HEK293T (cell line): Measurements from ENCODE around the gene NARS2.
"Not testable (repeated sequence)": the region's sequence is repeated elsewhere in the genome, so short reads cannot be mapped to it uniquely, and the experiment has no call there.

Source experiments
- CTCF ChIA-PET: fragments of 350-600 bp; formaldehyde crosslinking; extraction: SDS; loops from one replicate; lab custom pipeline; 2021; ENCODE audit warnings: antibody characterized with exemption, inconsistent platforms; lab: Yijun Ruan, JAX
- POLR2A ChIA-PET: fragments of 350-600 bp; formaldehyde crosslinking; extraction: SDS; loops from one replicate; lab custom pipeline; 2020; ENCODE audit warnings: antibody characterized with exemption, inconsistent platforms; lab: Yijun Ruan, JAX
- DNase-seq: peaks from one replicate; pipeline ENCODE4 v3.0.0; 2012; ENCODE audit warnings: mixed read lengths; ENCODE audit errors: extremely low spot score
- ARNT ChIP-seq: fragments of 450-650 bp; IDR thresholded peaks from 2 replicates; pipeline ENCODE4 v1.6.1; 2017; ENCODE audit warnings: mild to moderate bottlenecking
- BHLHE40 ChIP-seq: fragments of 450-650 bp; IDR thresholded peaks from 2 replicates; pipeline ENCODE4 v1.6.1; 2016; ENCODE audit warnings: mild to moderate bottlenecking, moderate library complexity, borderline replicate concordance
- CTBP1 ChIP-seq: fragments of 450-650 bp; IDR thresholded peaks from 2 replicates; pipeline ENCODE4 v1.6.1; 2016; ENCODE audit warnings: borderline replicate concordance
- ELF4 ChIP-seq: fragments of 450-650 bp; IDR thresholded peaks from 2 replicates; pipeline ENCODE4 v1.6.1; 2017; ENCODE audit warnings: antibody characterized with exemption
- FOXA1 ChIP-seq: fragments of 450-650 bp; IDR thresholded peaks from 2 replicates; pipeline ENCODE4 v1.6.1; 2016; ENCODE audit warnings: mild to moderate bottlenecking
- FOXK2 ChIP-seq: fragments of 450-650 bp; IDR thresholded peaks from 2 replicates; pipeline ENCODE4 v1.6.1; 2016; ENCODE audit warnings: mild to moderate bottlenecking
- FOXM1 ChIP-seq: fragments of 450-650 bp; IDR thresholded peaks from 2 replicates; pipeline ENCODE4 v1.6.1; 2017; ENCODE audit warnings: mild to moderate bottlenecking, borderline replicate concordance
- HDGF ChIP-seq: fragments of 450-650 bp; IDR thresholded peaks from 2 replicates; pipeline ENCODE4 v1.6.1; 2017; ENCODE audit warnings: antibody characterized with exemption, borderline replicate concordance
- L3MBTL2 ChIP-seq: fragments of 450-650 bp; conservative IDR thresholded peaks from 2 replicates; pipeline ENCODE4 v1.6.1; 2016; ENCODE audit warnings: mild to moderate bottlenecking
- LEF1 ChIP-seq: fragments of 450-650 bp; IDR thresholded peaks from 2 replicates; pipeline ENCODE4 v1.6.1; 2017; ENCODE audit warnings: mild to moderate bottlenecking, borderline replicate concordance
- NFRKB ChIP-seq: fragments of 450-650 bp; IDR thresholded peaks from 2 replicates; pipeline ENCODE4 v1.6.1; 2016; ENCODE audit warnings: mild to moderate bottlenecking, moderate library complexity
- PKNOX1 ChIP-seq: fragments of 450-650 bp; IDR thresholded peaks from 2 replicates; pipeline ENCODE4 v1.6.1; 2016
- SP1 ChIP-seq: fragments of 450-650 bp; IDR thresholded peaks from 2 replicates; pipeline ENCODE4 v1.6.1; 2017
- SUZ12 ChIP-seq: fragments of 450-650 bp; IDR thresholded peaks from 2 replicates; pipeline ENCODE4 v1.6.1; 2016; ENCODE audit warnings: mild to moderate bottlenecking
- TARDBP ChIP-seq: fragments of 450-650 bp; IDR thresholded peaks from 2 replicates; pipeline ENCODE4 v1.6.1; 2016
- ZNF384 ChIP-seq: fragments of 450-650 bp; IDR thresholded peaks from 2 replicates; pipeline ENCODE4 v1.6.1; 2016

The NARS2 gene

GRCh38 chr11:78467931-78468330, 106.7 kb downstream of the NARS2 start:
- no peak for TF ChIP-seq BHLHE40
- TF ChIP-seq PKNOX1, result no peak
- no peak for TF ChIP-seq ELF4
- no peak for TF ChIP-seq ZNF384
- no peak for TF ChIP-seq TARDBP
- no peak for TF ChIP-seq FOXA1
- TF ChIP-seq SUZ12, result no peak
- TF ChIP-seq L3MBTL2, result no peak
- TF ChIP-seq HDGF, result no peak
- TF ChIP-seq FOXM1, result no peak
- TF ChIP-seq CTBP1, result no peak
- no peak for TF ChIP-seq SP1
- no peak for TF ChIP-seq NFRKB
- no peak for TF ChIP-seq FOXK2
- ChIA-PET CTCF (no interaction called here), POLR2A (no interaction called here)
- DNase-seq, result no peak

GRCh38 chr11:78467370-78467769, 107.3 kb downstream of the NARS2 start:
- ChIA-PET CTCF (no interaction called here), POLR2A (no interaction called here)
- TF ChIP-seq ELF4, result no peak
- no peak for TF ChIP-seq TARDBP
- TF ChIP-seq SUZ12, result no peak
- no peak for TF ChIP-seq SP1
- TF ChIP-seq HDGF, result no peak
- TF ChIP-seq FOXM1, result no peak
- no peak for TF ChIP-seq BHLHE40
- TF ChIP-seq L3MBTL2, result no peak
- TF ChIP-seq FOXA1, result no peak
- no peak for TF ChIP-seq FOXK2
- TF ChIP-seq CTBP1, result no peak
- TF ChIP-seq ZNF384, result no peak
- TF ChIP-seq ARNT, result no peak
- no peak for TF ChIP-seq PKNOX1
- no peak for DNase-seq

GRCh38 chr11:78465169-78465942, 109.3 kb downstream of the NARS2 start:
- TF ChIP-seq LEF1, result no peak
- TF ChIP-seq FOXK2, result no peak
- TF ChIP-seq SP1, result no peak
- no peak for TF ChIP-seq FOXA1
- no peak for TF ChIP-seq BHLHE40
- TF ChIP-seq CTBP1, result no peak
- TF ChIP-seq TARDBP, result no peak
- TF ChIP-seq PKNOX1, result no peak
- TF ChIP-seq ELF4, result no peak
- no peak for TF ChIP-seq ARNT
- TF ChIP-seq HDGF, result no peak
- no peak for TF ChIP-seq SUZ12
- CTCF ChIA-PET, result no interaction called here
- POLR2A ChIA-PET, result no interaction called here
- DNase-seq, result no peak

GRCh38 chr11:78464787-78465168, 109.9 kb downstream of the NARS2 start:
- CTCF ChIA-PET, DNase-seq, POLR2A ChIA-PET: not testable (repeated sequence)

- ChIA-PET POLR2A (no interaction called here), CTCF (no interaction called here)
- TF ChIP-seq L3MBTL2 (no peak), HDGF (no peak), BHLHE40 (no peak), SP1 (no peak), ELF4 (no peak), SUZ12 (no peak), FOXA1 (no peak), CTBP1 (no peak), FOXM1 (no peak), TARDBP (no peak), ARNT (no peak), FOXK2 (no peak), LEF1 (no peak), NFRKB (no peak), PKNOX1 (no peak), ZNF384 (no peak)
- no peak for DNase-seq
Observed at GRCh38 chr11:78460471-78460870, 114.2 kb downstream of the NARS2 start.

GRCh38 chr11:78459738-78460137, 114.9 kb downstream of the NARS2 start:
- no peak for DNase-seq
- CTCF ChIA-PET, result no interaction called here
- POLR2A ChIA-PET, result no interaction called here
- TF ChIP-seq FOXA1, result no peak
- TF ChIP-seq SUZ12, result no peak
- no peak for TF ChIP-seq ARNT
- no peak for TF ChIP-seq ELF4
- no peak for TF ChIP-seq NFRKB
- no peak for TF ChIP-seq BHLHE40
- TF ChIP-seq ZNF384, result no peak
- no peak for TF ChIP-seq FOXK2
- TF ChIP-seq LEF1, result no peak
- no peak for TF ChIP-seq L3MBTL2
- no peak for TF ChIP-seq CTBP1
- no peak for TF ChIP-seq PKNOX1
- TF ChIP-seq FOXM1, result no peak
- TF ChIP-seq HDGF, result no peak
- TF ChIP-seq SP1, result no peak
- TF ChIP-seq TARDBP, result no peak
